ENCODE data around the gene DNAJB2. TPM values are rescaled to one million over a fixed set of nuclear protein-coding genes. Genes with fewer than 3 reads are reported as not detected.

Gene DNAJB2
- total RNA-seq, 4 donors from 2014 or later, result 58.6 to 76.5 (median 71.8) TPM

DNA sequence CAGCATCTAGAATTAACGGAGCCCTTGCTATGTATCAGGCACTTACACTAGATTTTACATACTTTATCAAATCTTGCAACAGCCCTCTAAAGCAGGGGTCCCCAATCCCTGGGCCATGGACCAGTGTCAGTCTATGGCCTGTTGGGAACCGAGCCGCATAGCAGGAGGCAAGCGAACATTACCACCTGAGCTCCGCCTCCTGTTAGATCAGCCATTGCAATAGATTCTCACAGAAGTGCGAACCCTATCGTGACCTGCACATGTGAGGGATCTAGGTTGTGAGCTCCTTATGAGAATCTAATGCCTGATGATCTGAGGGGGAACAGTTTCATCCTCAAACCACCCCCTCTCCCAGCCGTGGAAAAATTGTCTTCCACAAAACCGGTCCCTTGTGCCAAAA is 13.4 kb downstream of the DNAJB2 start:
- intact Hi-C loops (cut with DNase I; ENCODE audit: low total_unique reads), result loop anchor here (10.0 kb wide), 2 partner anchors 242 to 298 kb away; partner anchors contain the start of gene CRYBA2
- peaks cover 8 to 10% of the 10 kb centered on the region in 2 donors for H3K4me1 ChIP-seq
- DNase-seq, result peak in 1 of 2 donors; percentile 7
- H3K4me3 ChIP-seq, result no peak overlapping the region
- H3K9me3 ChIP-seq, result no peaks in the 10 kb centered on the region
- no peaks in the 10 kb centered on the region for H3K36me3 ChIP-seq
- no peaks in the 10 kb centered on the region for H3K27me3 ChIP-seq
- TF ChIP-seq POLR2A (IDR thresholded peaks at IDR 0.05), result no peak
- TF ChIP-seq, protein P1, sequence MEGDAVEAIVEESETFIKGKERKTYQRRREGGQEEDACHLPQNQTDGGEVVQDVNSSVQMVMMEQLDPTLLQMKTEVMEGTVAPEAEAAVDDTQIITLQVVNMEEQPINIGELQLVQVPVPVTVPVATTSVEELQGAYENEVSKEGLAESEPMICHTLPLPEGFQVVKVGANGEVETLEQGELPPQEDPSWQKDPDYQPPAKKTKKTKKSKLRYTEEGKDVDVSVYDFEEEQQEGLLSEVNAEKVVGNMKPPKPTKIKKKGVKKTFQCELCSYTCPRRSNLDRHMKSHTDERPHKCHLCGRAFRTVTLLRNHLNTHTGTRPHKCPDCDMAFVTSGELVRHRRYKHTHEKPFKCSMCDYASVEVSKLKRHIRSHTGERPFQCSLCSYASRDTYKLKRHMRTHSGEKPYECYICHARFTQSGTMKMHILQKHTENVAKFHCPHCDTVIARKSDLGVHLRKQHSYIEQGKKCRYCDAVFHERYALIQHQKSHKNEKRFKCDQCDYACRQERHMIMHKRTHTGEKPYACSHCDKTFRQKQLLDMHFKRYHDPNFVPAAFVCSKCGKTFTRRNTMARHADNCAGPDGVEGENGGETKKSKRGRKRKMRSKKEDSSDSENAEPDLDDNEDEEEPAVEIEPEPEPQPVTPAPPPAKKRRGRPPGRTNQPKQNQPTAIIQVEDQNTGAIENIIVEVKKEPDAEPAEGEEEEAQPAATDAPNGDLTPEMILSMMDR (IDR thresholded peaks at IDR 0.05 in 4 of 5, conservative IDR thresholded peaks at IDR 0.05 in 1 of 5), result no peak
- no peak for ATAC-seq
- no peak overlapping the region for H3K27ac ChIP-seq
- in situ Hi-C loops (cut with MboI; ENCODE audit: low sequenced_read_pairs in 4 of 4), result loop anchor here in 2 of 4 donors (10.0 to 25.0 kb wide), 3 partner anchors 128 to 245 kb away; partner anchors contain the start of genes NHEJ1 (in 2 of the 2), CHPF (in 1 of the 2), SLC23A3 (in 1 of the 2) and TMEM198 (in 1 of the 2)

DNA sequence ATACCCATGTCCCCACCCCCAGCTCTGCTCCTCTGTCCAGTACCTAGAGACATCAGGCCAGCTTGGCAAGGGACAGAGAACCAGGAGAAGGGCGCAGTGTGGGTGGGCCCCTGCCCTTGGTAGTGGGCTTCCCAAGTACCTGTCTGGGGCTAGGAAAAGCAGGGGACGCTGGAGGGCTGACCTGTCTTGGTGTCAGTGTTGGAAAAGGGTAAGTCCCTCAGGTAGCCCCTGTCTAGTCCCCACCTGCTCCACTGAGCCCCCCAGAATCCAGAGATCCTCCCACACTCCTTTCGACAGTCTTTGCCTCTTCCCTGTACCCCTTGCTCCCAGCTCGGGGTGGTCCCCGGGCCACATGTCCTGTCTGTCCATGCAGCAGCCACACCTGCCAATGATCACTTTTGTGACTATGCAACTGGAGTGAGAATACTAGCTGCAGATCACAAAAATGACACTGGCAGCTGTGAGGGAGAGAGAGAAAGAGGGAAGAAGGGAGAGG is 14.6 kb downstream of the DNAJB2 start:
- ATAC-seq (no peak), DNase-seq (peak in 1 of 2 donors; percentile 6)
- intact Hi-C loops (cut with DNase I; ENCODE audit: low total_unique reads), result loop anchor here (1.0 to 10.0 kb wide), 4 partner anchors 16 to 299 kb away; partner anchors contain the start of gene CRYBA2
- no peak overlapping the region for H3K4me3 ChIP-seq
- in situ Hi-C loops (cut with MboI; ENCODE audit: low sequenced_read_pairs in 4 of 4), result loop anchor here in 2 of 4 donors (10.0 to 25.0 kb wide), 3 partner anchors 129 to 244 kb away; partner anchors contain the start of genes NHEJ1 (in 2 of the 2), CHPF (in 1 of the 2), SLC23A3 (in 1 of the 2) and TMEM198 (in 1 of the 2)
- no peaks in the 10 kb centered on the region for H3K9me3 ChIP-seq
- no peaks in the 10 kb centered on the region for H3K27me3 ChIP-seq
- TF ChIP-seq POLR2A (IDR thresholded peaks at IDR 0.05), result no peak
- TF ChIP-seq, protein P1 (IDR thresholded peaks at IDR 0.05 in 4 of 5, conservative IDR thresholded peaks at IDR 0.05 in 1 of 5), result no peak
- H3K27ac ChIP-seq, result peak overlapping the region in 3 of 4 donors; percentile 68 to 82 (median 80)
- H3K36me3 ChIP-seq, result no peaks in the 10 kb centered on the region
- peaks cover 8 to 10% of the 10 kb centered on the region in 2 donors for H3K4me1 ChIP-seq

DNA sequence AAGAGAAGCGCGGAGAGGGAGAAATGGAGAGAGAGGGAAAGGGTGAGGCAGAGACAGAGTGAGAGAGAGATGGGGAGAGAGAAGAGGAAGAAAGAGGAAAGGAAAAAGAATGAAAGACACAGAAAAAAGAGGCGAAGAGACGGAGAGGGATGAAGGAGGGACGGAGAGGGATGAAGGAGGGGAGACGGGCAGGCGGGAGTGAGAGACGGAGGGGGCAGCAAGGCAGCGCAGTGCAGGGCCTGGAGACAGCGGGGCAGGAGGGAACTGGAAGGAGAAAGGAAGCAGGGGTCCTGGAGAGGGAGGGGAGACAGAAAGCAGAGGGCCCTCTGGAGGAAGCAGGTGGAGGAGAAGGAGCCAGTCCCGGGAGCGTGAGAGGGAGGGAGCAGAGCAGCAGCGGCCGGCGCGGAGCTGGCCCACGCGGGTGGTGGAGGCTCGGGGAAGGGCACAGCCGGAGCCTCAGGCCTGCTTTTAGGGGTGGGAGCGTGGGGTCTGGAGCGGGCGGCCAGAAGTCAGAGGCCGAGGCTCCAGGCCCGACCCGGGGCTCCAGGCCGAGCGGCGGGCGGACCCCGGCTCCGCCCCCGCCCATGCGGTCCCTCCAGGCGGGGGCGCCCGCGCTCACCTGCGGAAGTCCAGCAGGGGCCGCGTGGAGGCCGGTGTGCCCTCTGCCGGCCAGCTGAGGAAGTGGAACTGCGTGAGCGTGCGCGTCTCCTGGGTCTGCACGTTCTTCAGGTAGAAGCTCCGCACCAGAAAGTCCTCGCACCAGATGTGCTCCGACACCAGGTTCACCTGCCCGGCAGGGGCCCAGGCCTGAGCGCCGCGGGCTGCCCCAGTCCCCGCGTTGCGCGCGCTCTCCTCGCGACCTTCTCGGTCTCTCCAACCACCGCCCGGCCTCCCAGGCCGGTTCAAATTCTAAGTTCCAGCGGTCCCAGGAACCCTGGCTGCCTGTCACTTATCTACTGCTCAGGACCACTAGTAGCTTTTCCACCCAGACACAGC is 15.5 kb downstream of the DNAJB2 start:
- Histone ChIP-seq H3K4me3 (peak overlapping the region; percentile 57 to 63 (median 58)), H3K36me3 (no peaks in the 10 kb centered on the region), H3K27ac (peak overlapping the region; percentile 68 to 82 (median 77)), H3K9me3 (no peaks in the 10 kb centered on the region), H3K27me3 (no peaks in the 10 kb centered on the region), H3K4me1 (peaks cover 8 to 10% of the 10 kb centered on the region in 2 donors)
- in situ Hi-C loops (cut with MboI; ENCODE audit: low sequenced_read_pairs in 4 of 4), result loop anchor here (5.0 to 25.0 kb wide), 4 partner anchors 130 to 243 kb away; partner anchors contain the start of genes NHEJ1 (in 2 of the 4), CHPF (in 1 of the 4), SLC23A3 (in 1 of the 4) and TMEM198 (in 1 of the 4)
- TF ChIP-seq, protein P1 (IDR thresholded peaks at IDR 0.05 in 4 of 5, conservative IDR thresholded peaks at IDR 0.05 in 1 of 5), result peak; percentile 95 to 99 (median 98)
- TF ChIP-seq POLR2A (IDR thresholded peaks at IDR 0.05), result peak in 1 of 2 donors; percentile 30
- peak; percentile 85 to 86 for ATAC-seq
- intact Hi-C loops (cut with DNase I; ENCODE audit: low total_unique reads), result loop anchor here (1.0 to 10.0 kb wide), 5 partner anchors 17 to 300 kb away; partner anchors contain the start of genes CRYBA2 and DNPEP
- DNase-seq, result peak; percentile 64 to 80

DNA sequence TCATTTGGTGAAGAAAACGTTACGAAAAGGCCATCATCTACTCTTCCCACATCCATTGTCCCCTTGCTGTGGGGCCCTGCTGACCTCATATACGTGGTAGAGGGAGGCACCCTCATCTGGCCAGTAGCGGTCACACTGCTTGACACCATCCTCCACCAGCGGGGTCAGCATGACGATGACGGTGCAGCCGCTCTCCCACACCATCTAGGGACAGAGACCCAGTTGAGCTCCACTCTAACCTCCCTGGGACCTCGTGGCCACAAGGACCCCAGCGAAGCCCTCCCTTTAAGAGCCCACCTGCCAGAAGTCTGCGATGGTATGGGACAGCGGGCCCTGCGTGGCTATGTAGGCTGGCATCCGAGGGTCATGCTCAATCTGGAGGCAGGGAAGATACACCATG is 17.0 kb downstream of the DNAJB2 start:
- Histone ChIP-seq H3K4me1 (peaks cover 8 to 10% of the 10 kb centered on the region in 2 donors), H3K36me3 (no peaks in the 10 kb centered on the region), H3K9me3 (no peaks in the 10 kb centered on the region), H3K27ac (no peak overlapping the region), H3K27me3 (no peaks in the 10 kb centered on the region), H3K4me3 (no peak overlapping the region)
- in situ Hi-C loops (cut with MboI; ENCODE audit: low sequenced_read_pairs in 4 of 4) (loop anchor here (5.0 to 25.0 kb wide), 4 partner anchors 131 to 241 kb away; partner anchors contain the start of genes NHEJ1 (in 2 of the 4), CHPF (in 1 of the 4), SLC23A3 (in 1 of the 4) and TMEM198 (in 1 of the 4)), intact Hi-C loops (cut with DNase I; ENCODE audit: low total_unique reads) (loop anchor here (5.0 to 10.0 kb wide), 3 partner anchors 91 to 301 kb away; partner anchors contain the start of genes CRYBA2 and DNPEP)
- ATAC-seq (no peak), DNase-seq (no peak)
- TF ChIP-seq, protein P1 (IDR thresholded peaks at IDR 0.05 in 4 of 5, conservative IDR thresholded peaks at IDR 0.05 in 1 of 5), result no peak
- no peak for TF ChIP-seq POLR2A (IDR thresholded peaks at IDR 0.05)
